PC-3 (cell line): ENCODE results near the gene RGL2.

Source experiments
- CTCF ChIP-seq: fragments of 300-600 bp; sonication (generic); conservative IDR thresholded peaks from 2 replicates; pipeline ENCODE4 v1.5.1; 2017; ENCODE audit warnings: antibody characterized with exemption, low read depth, mild to moderate bottlenecking, low read length
- EZH2 ChIP-seq: fragments of 300-600 bp; sonication (generic); IDR thresholded peaks from one replicate; pipeline ENCODE4 v1.6.1; 2017; ENCODE audit warnings: antibody characterized with exemption, mild to moderate bottlenecking, low read length; ENCODE audit not compliant: unreplicated experiment

- no peak for TF ChIP-seq CTCF
- no peak for TF ChIP-seq EZH2
Measured at GRCh38 chr6:33250731-33251130, 48.0 kb downstream of the RGL2 start.
